GM12878 (cell line): ENCODE measurements around the gene ATG9B. TPM values are rescaled to one million over a fixed set of nuclear protein-coding genes. Genes with fewer than 3 reads are reported as not detected.

Experiments used
- ATAC-seq: fragments of 200-7000 bp; cut with Tn5 transposase; 3 replicates; pipeline ENCODE4 v1.9.1; 2020; ENCODE audit warnings: mild to moderate bottlenecking, moderate library complexity
- BruUV-seq: library from RNA; stranded (reverse); fragments of 400-500 nt; replicated peaks from 2 replicates; lab custom pipeline; 2021; lab: Mats Ljungman, UMichigan
- CTCF ChIA-PET: fragments of 300-600 bp; sonication (Branson Sonifier 250); formaldehyde crosslinking; extraction: SDS; loops from one replicate; lab custom pipeline; 2021; ENCODE audit warnings: inconsistent platforms; lab: Yijun Ruan, JAX
- POLR2A ChIA-PET: fragments of 350-600 bp; formaldehyde crosslinking; extraction: SDS; loops from one replicate; lab custom pipeline; 2021; ENCODE audit warnings: inconsistent platforms; lab: Charles Lee
- RAD21 ChIA-PET: fragments of 300-600 bp; sonication (Branson Sonifier 250); formaldehyde crosslinking; loops from one replicate; lab custom pipeline; 2023; ENCODE audit warnings: antibody characterized with exemption; ENCODE audit not compliant: unreplicated experiment; lab: Charles Lee
- SMC1A ChIA-PET: fragments of 300-600 bp; sonication (Branson Sonifier 250); formaldehyde crosslinking; loops from one replicate; lab custom pipeline; 2023; ENCODE audit not compliant: unreplicated experiment, uncharacterized antibody; lab: Charles Lee
- DNase-seq: peaks from one replicate; pipeline ENCODE4 v3.0.0-alpha.2; 2011; ENCODE audit warnings: low read depth, low spot score
- FAIRE-seq: peaks from 3 replicates; lab custom pipeline; 2011; peaks lifted over from hg19 to GRCh38; lab: Jason Lieb, UNC
- H2AFZ ChIP-seq: 2 replicates; pipeline ENCODE4 v1.6.0; 2011; ENCODE audit warnings: low read depth, low read length, control low read depth; ENCODE audit not compliant: control insufficient read depth
- H3K27ac ChIP-seq: 2 replicates; pipeline ENCODE4 v1.5.1; 2011; ENCODE audit warnings: control low read depth; ENCODE audit not compliant: control insufficient read depth, insufficient read depth
- H3K27me3 ChIP-seq, 2 experiments: replicated peaks in 1 of 2; 2 replicates each; pipeline versions ENCODE4 v1.6.0 to v1.6.1; 2011; ENCODE audit warnings: low read length in 1 of 2; ENCODE audit not compliant: control insufficient read depth in 2 of 2, insufficient read depth in 2 of 2
- H3K36me3 ChIP-seq, 2 experiments: 2 replicates each; pipeline ENCODE4 v1.5.1; 2011; ENCODE audit warnings: low read length in 1 of 2; ENCODE audit not compliant: control insufficient read depth in 2 of 2, insufficient read depth in 2 of 2
- H3K4me1 ChIP-seq: 2 replicates; pipeline ENCODE4 v1.6.1; 2011; ENCODE audit warnings: mild to moderate bottlenecking, low read length, moderate library complexity, mixed read lengths; ENCODE audit not compliant: control insufficient read depth, insufficient read depth
- H3K4me2 ChIP-seq: 2 replicates; pipeline ENCODE4 v1.6.0; 2011; ENCODE audit warnings: control low read depth; ENCODE audit not compliant: control insufficient read depth, insufficient read depth
- H3K4me3 ChIP-seq: fragments of 200-600 bp; sonication (generic); 2 replicates; pipeline ENCODE4 v1.5.1; 2016
- H3K79me2 ChIP-seq: 2 replicates; pipeline ENCODE4 v1.6.0; 2011; ENCODE audit warnings: low read length; ENCODE audit not compliant: control insufficient read depth, insufficient read depth
- H3K9ac ChIP-seq: 2 replicates; pipeline ENCODE4 v1.8.0; 2011; ENCODE audit warnings: low read length, control low read depth, mixed read lengths; ENCODE audit not compliant: control insufficient read depth, insufficient read depth
- H3K9me3 ChIP-seq: replicated peaks from 3 replicates; pipeline ENCODE4 v1.5.1; 2011; ENCODE audit warnings: mild to moderate bottlenecking, low read length; ENCODE audit not compliant: control insufficient read depth, insufficient read depth
- H4K20me1 ChIP-seq: 2 replicates; pipeline ENCODE4 v1.6.0; 2011; ENCODE audit not compliant: control insufficient read depth, insufficient read depth
- BHLHE40 ChIP-seq, 2 experiments: fragments of 450-650 bp in 1 of 2; IDR thresholded peaks; 2 replicates each; pipeline ENCODE4 v1.6.1; 2011 to 2017; ENCODE audit warnings: low read depth in 2 of 2, borderline replicate concordance in 1 of 2, improper control_type of control experiment in 1 of 2, low read length in 1 of 2, mild to moderate bottlenecking in 1 of 2
- BMI1 ChIP-seq: fragments of 450-650 bp; IDR thresholded peaks from 2 replicates; pipeline ENCODE4 v1.6.1; 2016; ENCODE audit warnings: mild to moderate bottlenecking, moderate library complexity, borderline replicate concordance
- CREB1 ChIP-seq: IDR thresholded peaks from 2 replicates; pipeline ENCODE4 v1.6.1; 2012; ENCODE audit warnings: low read depth, mild to moderate bottlenecking, inconsistent platforms
- DPF2 ChIP-seq: fragments of 450-650 bp; IDR thresholded peaks from 2 replicates; pipeline ENCODE4 v1.6.1; 2017; ENCODE audit warnings: mild to moderate bottlenecking
- HCFC1 ChIP-seq: fragments of 150-350 bp; IDR thresholded peaks from 2 replicates; pipeline ENCODE4 v1.6.1; 2014; ENCODE audit warnings: low read length
- HSF1 ChIP-seq: fragments of 150-350 bp; IDR thresholded peaks from 2 replicates; pipeline ENCODE4 v1.6.1; 2014; ENCODE audit warnings: mild to moderate bottlenecking, low read depth, low read length
- LARP7 ChIP-seq: fragments of 450-650 bp; IDR thresholded peaks from 2 replicates; pipeline ENCODE4 v1.6.1; 2017; ENCODE audit warnings: mild to moderate bottlenecking
- MAX ChIP-seq: IDR thresholded peaks from 2 replicates; pipeline ENCODE4 v1.6.1; 2012; ENCODE audit warnings: low read depth, low read length, improper control_type of control experiment
- MEF2B ChIP-seq: fragments of 450-650 bp; IDR thresholded peaks from 2 replicates; pipeline ENCODE4 v1.6.1; 2018; ENCODE audit warnings: mild to moderate bottlenecking, moderate library complexity; ENCODE audit not compliant: partially characterized antibody, poor library complexity, severe bottlenecking
- POU2F2 ChIP-seq: IDR thresholded peaks from 3 replicates; pipeline ENCODE4 v1.6.1; 2011; ENCODE audit warnings: low read depth, mild to moderate bottlenecking, low read length, borderline replicate concordance
- RFX5 ChIP-seq: IDR thresholded peaks from 2 replicates; pipeline ENCODE4 v1.6.1; 2011; ENCODE audit warnings: low read depth, low read length, improper control_type of control experiment
- RUNX3 ChIP-seq: IDR thresholded peaks from 2 replicates; pipeline ENCODE4 v1.6.1; 2012; ENCODE audit warnings: low read length, inconsistent platforms
- SPI1 ChIP-seq: IDR thresholded peaks from 2 replicates; pipeline ENCODE4 v1.6.1; 2011; ENCODE audit warnings: low read depth, mild to moderate bottlenecking, low read length, moderate library complexity, borderline replicate concordance; ENCODE audit not compliant: insufficient read depth
- SREBF1 ChIP-seq: IDR thresholded peaks from 2 replicates; pipeline ENCODE4 v1.6.1; 2012; ENCODE audit warnings: mild to moderate bottlenecking, low read length
- SRF ChIP-seq, 2 experiments: IDR thresholded peaks; 2 replicates each; pipeline ENCODE4 v1.6.1; 2011; ENCODE audit warnings: low read depth in 2 of 2, low read length in 2 of 2, mild to moderate bottlenecking in 1 of 2, moderate library complexity in 1 of 2
- YY1 ChIP-seq: IDR thresholded peaks from 2 replicates; pipeline ENCODE4 v1.6.1; 2011; ENCODE audit warnings: low read depth, mild to moderate bottlenecking, low read length
- ZNF207 ChIP-seq: fragments of 450-650 bp; IDR thresholded peaks from 2 replicates; pipeline ENCODE4 v1.6.1; 2014; ENCODE audit warnings: antibody characterized with exemption, mild to moderate bottlenecking, borderline replicate concordance
- ZNF622 ChIP-seq: fragments of 450-650 bp; IDR thresholded peaks from 2 replicates; pipeline ENCODE4 v1.6.1; 2017; ENCODE audit warnings: mild to moderate bottlenecking, inconsistent platforms
- WGBS: methylation state at CpG from one replicate; pipeline ENCODE4 v1.1.6; 2016; ENCODE audit warnings: low lambda C conversion rate; ENCODE audit not compliant: insufficient replicate concordance, insufficient coverage; ENCODE audit errors: missing lambda C conversion rate; 5-methylcytosine and 5-hydroxymethylcytosine counted together
- in situ Hi-C: fragments of 300-500 bp; cut with MboI; formaldehyde crosslinking; loops from 9 replicates; pipeline ENCODE4 v1.14.3; 2018; ENCODE audit warnings: mixed read lengths
- intact Hi-C: fragments of 100-400 bp; cut with micrococcal nuclease; formaldehyde crosslinking; loops from one replicate; pipeline ENCODE4 v1.14.2; 2022; ENCODE audit not compliant: unreplicated experiment
- polyA plus RNA-seq, 11 experiments: library from polyadenylated mRNA; depleted of rRNA in 4 of 11; unstranded in 6 of 11; stranded (reverse) in 5 of 11; fragments of >200 nt; fragmentation: Nextera tagmentation in 4 of 11; fragmentation: Illumina TruSeq in 1 of 11; extraction: Ambion mirVana in 4 of 11; extraction: Trizol in 1 of 11; gene quantifications; 1 replicate in 1 of 11; 2 replicates in 10 of 11; pipeline versions ENCODE4 v1.2.1 to v1.2.3, GENCODE V29; 2011 to 2016; ENCODE audit warnings: inconsistent platforms in 2 of 11, missing spikeins in 2 of 11, low read depth in 1 of 11
- total RNA-seq, 4 experiments: library from RNA; depleted of rRNA in 3 of 4; stranded (reverse); fragments of >200 nt in 3 of 4; fragmentation: Illumina TruSeq in 1 of 4; extraction: Trizol in 1 of 4; gene quantifications; 2 replicates each; pipeline versions ENCODE4 v1.2.1 to v1.2.3, GENCODE V29; 2013 to 2021

The ATG9B gene
- total and polyA plus RNA-seq, 10 of the 15 experiments (the other 5 are each of a cell fraction or from before 2014, with no cell fraction given) = 0.01 to 0.83 (median 0.12) TPM; not detected in 2

GRCh38 chr7:151013733-151014497, 10.4 kb downstream of the ATG9B start:
- H4K20me1 ChIP-seq = no peaks in the 10 kb centered on the region
- peak overlapping the region; percentile 31; the same call in 1 of the 2 replicates for H3K4me3 ChIP-seq
- RAD21 ChIA-PET = interaction anchor here (0.9 kb wide), 1 partner anchor 97 kb away, joined by 3 read pairs; no protein-coding TSS in a partner anchor
- no peaks in the 10 kb centered on the region for H3K36me3 ChIP-seq
- H3K27ac ChIP-seq = no peak overlapping the region
- peaks cover 0 to 2% of the 10 kb centered on the region in 2 experiments; a peak in 2 of 4 replicates for H3K27me3 ChIP-seq
- peak; percentile 17 for DNase-seq
- peak overlapping the region; percentile 82 for H3K4me2 ChIP-seq
- peak; percentile 61 for ATAC-seq
- H3K9ac ChIP-seq = peak overlapping the region; percentile 51; the same call in 1 of the 2 replicates
- peaks cover 9% of the 10 kb centered on the region for H3K4me1 ChIP-seq
- SMC1A ChIA-PET = no interaction called here
- BruUV-seq = TSS peak; percentile 82
- intact Hi-C loops (loop anchor here (5.0 kb wide), 1 partner anchor 98 kb away; no protein-coding TSS in a partner anchor), in situ Hi-C loops (no loop called here)
- WGBS = 2% methylated on average over 48 of the region's 55 CpGs
- CTCF ChIA-PET = interaction anchor here (1.3 kb wide), 1 partner anchor 97 kb away, joined by 3 read pairs; no protein-coding TSS in a partner anchor
- H3K79me2 ChIP-seq = no peaks in the 10 kb centered on the region
- H2AFZ ChIP-seq = peak overlapping the region; percentile 88
- POLR2A ChIA-PET = no interaction called here
- no peaks in the 10 kb centered on the region for H3K9me3 ChIP-seq
- FAIRE-seq = peak; percentile 76
- TF ChIP-seq ZNF207 = peak; percentile 41; the same call in 1 of the 2 replicates
- peak; percentile 92 for TF ChIP-seq CREB1
- TF ChIP-seq BMI1 = peak; percentile 97
- TF ChIP-seq POU2F2 = peak; percentile 24; the same call in 1 of the 3 replicates
- TF ChIP-seq SRF (IDR thresholded peaks at IDR 0.05; ENCODE audit: low read depth in 2 of 2, low read length in 2 of 2) = 0 out of 4 replicates have a peak, but pooled peaks of 1 of the 2 experiments have one; percentile 52
- TF ChIP-seq SPI1 = peak; percentile 63; the same call in 1 of the 2 replicates
- TF ChIP-seq SREBF1 = no peak
- TF ChIP-seq RFX5 = peak; percentile 76
- TF ChIP-seq HSF1 = no peak
- peak; percentile 30 for TF ChIP-seq MEF2B
- TF ChIP-seq LARP7 = peak; percentile 62; the same call in 1 of the 2 replicates
- TF ChIP-seq RUNX3 = peak; percentile 32; the same call in 1 of the 2 replicates
- TF ChIP-seq DPF2 = peak; percentile 37; the same call in 1 of the 2 replicates
- TF ChIP-seq BHLHE40 (IDR thresholded peaks at IDR 0.05; ENCODE audit: borderline replicate concordance in 1 of 2, low read depth in 2 of 2, low read length in 1 of 2) = peak; percentile 28 to 78; a peak in 3 of 4 replicates
- peak; percentile 87; the same call in 1 of the 2 replicates for TF ChIP-seq MAX
- peak; percentile 29; the same call in 1 of the 2 replicates for TF ChIP-seq HCFC1
- TF ChIP-seq ZNF622 = no peak
- TF ChIP-seq YY1 = peak; percentile 71
